Right forelimb (tissue), 1 donor: Measurements from ENCODE around the gene GIMAP6.
"Not testable (repeated sequence)": the region's sequence is repeated elsewhere in the genome, so short reads cannot be mapped to it uniquely, and the experiment has no call there.

ENCODE experiments used
- DNase-seq: peaks from one replicate; pipeline ENCODE4 v3.0.0-alpha.2; 2018

Gene GIMAP6

DNA sequence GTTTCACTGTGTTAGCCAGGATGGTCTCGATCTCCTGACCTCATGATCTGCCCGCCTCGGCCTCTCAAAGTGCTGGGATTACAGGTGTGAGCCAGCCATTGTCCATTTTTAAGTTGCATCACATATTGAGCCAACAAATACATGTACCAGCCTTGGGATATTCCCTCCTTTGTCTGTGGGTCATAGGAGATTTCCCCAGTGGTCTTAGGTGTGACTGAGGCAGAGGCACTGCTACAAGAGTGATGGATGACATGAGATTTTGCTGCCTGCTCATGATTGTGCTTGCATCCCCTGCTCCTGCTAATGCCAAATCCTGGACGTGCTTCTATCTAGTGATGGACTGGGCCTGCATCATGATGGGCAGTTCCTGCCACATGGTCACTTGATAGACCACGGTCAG lies 10.7 kb upstream of the GIMAP6 start:
- DNase-seq, result no peak

DNA sequence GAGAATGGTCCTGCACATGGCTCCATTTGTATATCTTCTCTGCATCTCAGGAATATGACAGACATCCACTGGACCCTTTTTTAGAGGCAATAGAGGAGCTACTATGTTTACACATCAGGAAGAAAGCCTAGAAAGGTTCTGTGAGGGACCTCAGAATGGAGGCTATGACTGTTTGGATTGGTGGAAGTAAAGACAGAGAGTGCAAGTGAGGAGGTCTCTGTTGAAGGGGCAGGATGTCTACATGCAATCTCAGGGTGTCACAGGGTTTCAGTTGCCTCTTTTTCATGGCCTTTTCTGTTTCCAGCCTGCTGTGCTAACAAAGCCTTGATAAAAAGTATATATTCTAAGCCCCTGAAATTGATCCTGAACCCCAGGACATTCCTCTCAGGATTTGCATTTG lies 9.7 kb upstream of the GIMAP6 start:
- no peak for DNase-seq

DNA sequence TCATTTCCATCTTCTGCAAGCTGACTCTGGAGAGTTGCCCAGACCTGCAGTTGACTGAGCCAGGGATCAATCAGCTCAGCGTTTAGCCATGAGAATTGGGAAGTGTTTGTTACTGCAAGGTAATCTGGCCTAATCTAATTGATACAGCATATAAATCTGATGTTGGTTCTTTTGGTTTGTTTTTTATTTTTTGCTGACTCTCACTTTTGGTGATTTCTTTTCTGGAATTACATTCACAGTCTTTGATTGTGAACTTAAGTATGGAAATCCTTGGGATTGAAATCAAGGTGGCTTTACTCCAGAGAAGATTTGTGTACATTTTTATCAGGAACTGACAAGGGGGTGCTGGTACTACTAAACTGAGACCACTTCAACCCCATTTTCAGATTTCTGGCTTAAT lies 1.7 kb upstream of the GIMAP6 start:
- DNase-seq, result no peak

DNA sequence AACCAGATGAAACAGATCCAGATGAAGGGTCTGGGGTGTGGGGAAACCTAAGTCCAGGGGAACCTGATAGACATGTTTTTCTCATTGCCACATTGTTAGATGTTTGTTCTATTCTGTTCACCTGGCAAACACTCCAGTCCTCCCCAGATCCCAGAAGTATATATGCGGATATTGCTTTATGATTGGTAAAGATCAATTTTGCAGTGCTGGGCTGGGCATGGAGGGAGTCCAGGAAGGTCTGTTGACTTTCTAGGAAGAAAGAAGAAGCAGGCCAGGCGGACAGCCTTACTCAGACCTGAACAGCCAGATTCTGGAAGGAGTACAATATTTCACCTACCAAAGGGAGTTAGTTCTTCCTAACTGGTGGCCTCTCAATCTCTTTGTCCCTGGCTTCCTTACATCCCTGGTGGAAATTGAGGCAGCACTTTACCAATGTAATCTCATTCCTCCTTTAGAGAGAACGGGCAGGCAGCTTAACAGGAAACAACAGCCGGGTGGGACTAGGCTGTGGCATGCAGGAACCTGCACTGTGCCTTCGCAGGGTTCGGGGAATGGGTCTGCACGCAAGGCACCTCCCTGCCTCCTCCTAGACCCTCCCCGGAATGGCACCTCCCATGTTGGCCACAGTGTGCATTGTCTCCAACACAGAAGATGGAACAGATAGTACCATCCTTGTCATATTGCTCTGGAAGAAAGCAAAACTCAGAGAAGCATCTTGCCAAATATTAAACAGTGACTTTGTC lies 930 bp downstream of the GIMAP6 start:
- DNase-seq, result no peak

DNA sequence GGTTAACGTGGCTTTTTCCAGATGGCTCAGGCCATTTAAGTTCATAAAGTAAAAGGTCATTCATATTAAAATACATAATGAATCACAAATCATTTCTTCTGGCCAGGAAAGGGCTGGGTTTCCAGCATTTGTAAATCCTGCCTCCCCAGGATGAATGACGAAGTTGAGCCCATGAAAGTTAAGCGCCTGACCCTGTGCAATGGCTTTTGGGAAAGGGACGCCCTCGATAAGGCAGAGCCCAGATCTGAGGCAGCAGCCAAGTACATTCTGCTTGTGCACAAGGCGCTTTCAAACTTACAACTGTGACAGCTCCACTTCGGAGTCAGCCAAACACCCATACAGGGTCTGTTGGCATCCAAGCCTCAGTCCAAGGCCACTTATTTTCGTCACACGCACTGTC lies 2.8 kb downstream of the GIMAP6 start:
- no peak for DNase-seq

DNA sequence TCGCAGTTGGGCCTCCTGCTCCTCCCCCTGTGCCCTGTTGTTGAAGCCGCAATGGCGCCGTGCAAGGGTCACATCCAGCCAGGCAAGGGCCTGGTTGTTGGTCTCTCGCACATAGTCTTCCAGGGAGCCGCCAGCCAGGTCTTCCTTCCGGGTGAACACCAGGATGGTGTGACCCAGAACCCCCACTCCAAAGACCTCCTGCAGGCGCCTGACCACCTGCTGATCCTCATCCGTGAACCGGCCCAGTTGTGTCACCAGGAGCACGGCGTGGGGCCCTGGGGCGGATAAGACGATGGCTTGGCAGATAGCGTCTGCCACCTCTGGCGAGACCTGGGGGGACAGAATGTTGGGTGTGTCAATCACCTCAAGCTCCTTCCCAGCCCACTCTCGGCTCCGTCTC lies 4.2 kb downstream of the GIMAP6 start:
- no peak for DNase-seq

DNA sequence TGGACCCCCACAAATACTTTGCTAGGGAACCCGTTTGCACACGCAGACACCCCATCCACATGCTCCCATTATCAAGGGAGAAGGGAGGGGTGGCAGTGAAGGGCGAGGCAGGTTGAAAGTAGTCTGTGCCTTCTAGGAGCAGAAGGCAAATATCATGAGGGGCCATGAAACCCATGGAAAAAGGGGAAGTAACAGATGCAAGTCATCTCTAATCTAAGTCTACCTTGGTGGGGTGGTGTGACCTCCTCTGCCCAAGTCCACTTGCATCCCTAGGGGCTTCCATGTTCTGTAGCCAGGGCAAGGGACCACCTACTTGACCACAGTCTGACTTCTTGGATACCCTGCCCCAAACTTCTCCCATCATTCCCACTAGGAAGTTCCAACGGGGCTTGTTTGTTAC lies 5.5 kb downstream of the GIMAP6 start:
- DNase-seq, result no peak

DNA sequence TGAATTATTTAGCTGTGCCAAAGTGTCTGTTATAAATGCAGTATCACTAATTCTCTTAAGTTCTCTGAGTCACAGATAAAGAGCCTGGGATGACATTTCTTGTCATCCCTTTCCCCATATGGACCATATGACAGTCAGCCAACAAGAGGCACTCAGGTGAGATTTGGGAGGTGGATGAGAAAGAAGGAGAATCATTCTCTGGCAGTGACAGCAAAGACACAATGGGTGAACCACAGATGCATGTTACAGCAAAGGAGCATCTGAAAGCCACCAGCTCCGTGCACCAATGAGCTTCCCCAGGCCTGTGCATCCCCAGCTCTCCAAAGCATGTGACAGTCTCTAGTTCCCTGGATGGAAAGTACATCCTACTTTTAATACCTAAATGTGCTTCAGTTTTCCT lies 10.8 kb downstream of the GIMAP6 start:
- no peak for DNase-seq

DNA sequence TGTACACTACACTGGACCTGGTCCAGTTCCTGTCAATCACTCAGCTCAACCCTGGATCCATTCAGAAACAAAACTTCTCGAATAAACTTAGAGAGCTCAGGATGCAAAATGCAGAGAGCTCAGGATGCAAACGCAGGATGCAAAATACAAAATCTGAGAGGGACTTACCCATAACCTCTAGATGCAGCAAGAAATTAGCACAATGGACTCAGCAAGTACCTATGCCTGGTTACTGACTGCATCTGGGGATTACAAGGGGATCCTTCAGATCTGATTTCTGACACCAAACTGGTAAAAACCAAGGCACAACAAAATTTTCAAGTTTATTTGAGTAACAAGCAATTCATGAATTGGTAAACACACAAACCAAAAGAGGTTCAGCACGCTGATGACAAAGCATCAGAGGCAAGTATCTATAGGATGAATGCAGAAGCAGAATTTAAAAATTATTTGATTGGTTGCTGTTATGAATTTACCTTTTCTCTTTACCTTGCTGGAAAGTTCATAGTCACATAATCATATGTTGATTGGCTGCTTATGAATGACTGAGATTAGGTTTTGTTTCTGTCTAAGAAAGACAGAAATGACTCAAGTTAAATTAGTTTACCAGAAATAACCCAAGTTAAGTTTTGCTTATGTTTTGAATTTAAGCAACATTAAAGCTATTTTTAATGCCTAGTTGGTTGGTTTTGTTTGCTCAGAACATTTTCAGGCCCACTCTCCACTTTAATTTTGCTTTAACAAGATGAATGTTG lies 11.4 kb downstream of the GIMAP6 start:
- no peak for DNase-seq

DNA sequence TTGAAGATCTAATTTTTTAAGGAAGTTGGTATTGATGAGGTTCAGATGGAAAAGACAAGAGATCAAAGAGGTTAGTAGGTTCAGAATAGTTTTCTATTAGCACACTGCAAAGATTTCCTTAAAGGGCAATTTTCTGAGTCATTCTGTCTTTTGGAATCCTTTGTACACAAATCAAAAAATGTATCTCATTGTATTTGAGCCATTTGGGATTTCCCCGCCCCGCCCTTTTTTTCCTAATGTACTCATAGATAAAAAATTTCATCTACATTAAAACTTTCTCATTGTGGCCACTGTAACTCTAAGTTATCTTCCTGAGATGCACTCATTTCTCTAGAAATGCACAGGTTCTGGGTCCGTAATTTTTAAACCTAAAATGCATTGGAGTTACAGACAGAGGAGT lies 12.1 kb downstream of the GIMAP6 start:
- no peak for DNase-seq

DNA sequence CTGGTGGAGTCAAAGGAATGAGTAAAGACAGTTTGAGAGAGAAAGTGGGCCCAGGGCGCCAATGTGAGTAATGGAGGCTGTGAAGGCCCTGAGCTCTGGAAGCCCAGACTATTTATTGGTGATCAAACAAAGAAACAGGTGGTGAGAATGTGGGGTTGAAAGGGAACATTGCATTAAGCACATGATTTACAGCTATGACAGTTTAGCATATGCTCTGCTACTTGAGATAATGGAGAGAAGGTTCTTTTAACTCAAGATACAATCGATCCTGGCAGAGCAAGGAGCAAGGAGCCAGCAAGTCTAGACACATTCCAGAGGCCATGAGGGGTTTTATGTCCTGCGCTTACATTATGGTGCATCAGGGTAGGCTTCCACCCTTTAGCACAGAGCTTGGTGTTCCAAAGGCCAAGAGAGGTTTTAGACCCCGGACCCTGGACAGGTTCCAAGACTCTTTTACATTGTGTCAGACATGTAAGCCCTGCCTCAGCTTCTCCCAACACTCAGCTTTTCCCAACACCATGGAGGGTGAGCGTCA lies 16.9 kb downstream of the GIMAP6 start:
- not testable (repeated sequence) for DNase-seq

DNA sequence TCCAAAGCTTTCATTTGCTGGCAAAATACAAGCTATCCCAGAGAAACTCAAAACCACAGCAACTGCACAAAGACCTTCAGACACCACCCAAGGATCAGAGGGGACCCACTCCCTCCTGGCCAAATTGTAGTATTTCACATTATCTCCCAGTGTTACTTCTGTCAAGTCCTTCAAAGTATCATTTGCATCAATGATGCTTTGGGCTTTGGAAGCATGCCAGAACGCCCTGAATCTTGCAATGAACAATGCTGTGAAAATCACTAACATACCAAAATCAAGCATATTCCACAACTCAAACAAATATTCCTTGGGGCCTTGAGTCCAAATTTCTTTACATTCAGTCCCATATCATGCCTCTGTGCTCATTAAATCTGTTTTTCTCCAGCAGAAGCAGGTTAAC lies 17.8 kb downstream of the GIMAP6 start:
- not testable (repeated sequence) for DNase-seq

DNA sequence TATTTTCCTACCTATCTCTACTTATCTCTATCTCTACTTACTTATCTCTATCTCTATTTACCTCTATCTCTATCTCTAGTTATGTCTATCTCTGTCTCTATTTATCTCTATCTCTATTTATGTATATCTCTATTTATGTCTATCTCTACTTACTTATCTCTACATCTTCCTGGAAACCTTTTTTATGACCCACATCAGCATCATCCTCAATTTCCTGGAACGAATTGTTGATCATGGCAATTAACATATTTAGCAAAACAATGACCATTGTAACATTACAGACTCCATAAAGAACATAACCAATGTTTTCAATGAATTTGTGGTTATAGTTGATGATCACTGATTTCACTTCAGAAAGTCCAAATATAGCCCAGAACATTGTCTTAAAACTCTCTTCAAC lies 18.3 kb downstream of the GIMAP6 start:
- DNase-seq, result no peak

DNA sequence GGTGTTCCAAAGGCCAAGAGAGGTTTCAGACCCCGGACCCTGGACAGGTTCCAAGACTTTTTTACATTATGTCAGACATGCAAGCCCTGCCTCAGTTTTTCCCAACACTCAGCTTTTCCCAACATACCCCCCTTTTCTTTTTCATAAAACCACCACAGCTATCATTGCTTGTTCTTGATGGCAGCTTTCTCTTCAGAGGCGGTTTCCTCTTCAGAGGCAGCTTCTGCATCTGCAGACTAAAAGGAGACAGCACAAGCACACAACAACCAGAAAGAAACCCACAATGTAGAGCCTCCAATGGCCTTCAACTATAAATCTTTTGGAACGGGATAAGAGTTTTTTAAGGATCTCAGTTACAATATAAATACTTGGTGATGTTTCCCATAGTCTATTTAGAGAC lies 19.3 kb downstream of the GIMAP6 start:
- no peak for DNase-seq

DNA sequence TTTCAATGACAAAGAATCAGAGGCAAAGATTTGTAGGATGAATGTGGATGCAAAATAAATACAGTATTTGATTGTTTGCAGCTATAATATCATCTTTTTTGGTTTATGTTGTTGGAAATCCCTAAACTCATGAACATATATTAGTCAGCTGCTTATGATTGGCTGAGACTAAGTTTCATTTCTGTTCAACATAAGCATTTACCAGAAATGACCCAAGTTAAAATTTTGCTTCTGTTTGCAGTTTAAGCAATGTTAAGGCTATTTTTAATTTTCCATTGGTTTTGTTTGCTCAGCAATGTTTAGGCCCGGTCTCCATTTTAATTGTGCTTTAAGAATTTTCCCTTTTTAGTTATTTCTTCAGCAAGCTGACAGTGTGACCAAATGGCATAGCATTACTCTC lies 22.0 kb downstream of the GIMAP6 start:
- no peak for DNase-seq

DNA sequence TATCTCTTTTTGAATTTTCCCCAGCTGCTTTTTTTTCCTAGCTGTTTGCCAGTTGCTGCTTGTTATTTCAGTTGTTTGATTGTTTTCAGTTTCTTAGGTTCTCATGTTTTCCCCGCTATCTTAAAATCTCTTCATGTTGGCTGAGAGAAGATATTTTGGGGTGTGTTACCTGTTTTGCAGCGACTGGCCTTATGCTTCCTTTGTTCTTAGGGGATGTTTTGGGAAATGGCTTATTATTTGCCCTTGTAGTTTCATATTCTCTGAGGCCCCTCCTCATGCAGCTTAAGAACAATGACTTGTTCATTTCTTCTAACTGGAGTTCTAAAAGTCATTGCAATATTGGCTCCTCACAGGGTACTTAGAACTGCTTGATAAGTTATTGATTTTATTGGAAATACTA lies 28.6 kb downstream of the GIMAP6 start:
- not testable (repeated sequence) for DNase-seq

DNA sequence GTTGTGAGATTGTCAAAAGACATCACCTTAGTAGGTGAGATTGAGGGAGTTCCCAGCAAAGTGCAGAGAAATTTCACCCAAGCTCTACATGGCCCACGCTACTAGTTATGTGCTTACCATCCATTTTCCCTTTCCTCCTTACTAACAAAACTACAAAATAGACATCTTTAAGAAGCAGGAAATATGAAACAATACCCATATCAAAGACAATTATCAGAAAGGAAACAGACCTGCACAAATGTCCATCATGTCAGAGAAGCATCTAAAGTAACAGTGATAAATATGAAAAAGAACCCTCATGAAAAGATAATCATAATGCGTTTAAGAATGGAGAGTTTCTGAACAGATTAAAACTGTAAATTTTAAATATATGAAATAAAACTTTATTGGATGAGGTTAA lies 36.8 kb downstream of the GIMAP6 start:
- no peak for DNase-seq

DNA sequence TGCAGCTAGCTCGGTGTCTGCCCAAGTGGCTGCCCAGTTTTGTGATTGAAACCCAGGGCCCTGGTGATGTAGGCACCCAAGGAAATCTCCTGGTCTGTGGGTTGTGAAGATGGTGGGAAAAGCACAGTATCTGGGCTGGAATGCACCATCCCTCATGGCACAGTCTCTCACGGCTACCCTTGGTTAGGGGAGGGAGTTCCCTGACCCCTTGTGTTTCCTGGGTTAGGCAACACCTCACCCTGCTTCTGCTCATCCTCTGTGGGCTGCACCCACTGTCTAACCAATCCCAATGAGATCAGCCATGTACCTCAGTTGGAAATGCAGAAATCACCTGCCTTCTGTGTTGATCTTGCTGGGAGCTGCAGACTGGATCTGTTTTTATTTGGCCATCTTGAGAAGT lies 37.4 kb downstream of the GIMAP6 start:
- no peak for DNase-seq

DNA sequence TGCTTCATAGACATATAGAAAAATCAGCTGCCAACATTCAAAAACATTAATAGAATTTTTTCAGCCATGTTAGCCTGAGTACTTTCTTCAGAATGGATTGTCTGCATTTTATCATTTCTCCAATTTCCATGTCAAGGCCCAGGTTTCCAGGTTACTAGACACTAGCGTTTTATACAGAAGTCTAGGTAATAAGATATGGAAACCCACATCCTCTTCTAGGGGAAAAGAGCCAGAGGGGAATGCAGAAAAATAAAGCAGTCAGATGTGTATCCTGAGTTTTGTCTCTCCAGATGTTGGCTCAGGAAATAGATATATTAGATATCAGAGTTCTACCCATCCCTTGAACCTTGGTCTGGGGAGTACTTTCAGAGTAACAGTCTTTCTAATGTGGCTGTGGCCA lies 44.6 kb downstream of the GIMAP6 start:
- DNase-seq, result no peak

DNA sequence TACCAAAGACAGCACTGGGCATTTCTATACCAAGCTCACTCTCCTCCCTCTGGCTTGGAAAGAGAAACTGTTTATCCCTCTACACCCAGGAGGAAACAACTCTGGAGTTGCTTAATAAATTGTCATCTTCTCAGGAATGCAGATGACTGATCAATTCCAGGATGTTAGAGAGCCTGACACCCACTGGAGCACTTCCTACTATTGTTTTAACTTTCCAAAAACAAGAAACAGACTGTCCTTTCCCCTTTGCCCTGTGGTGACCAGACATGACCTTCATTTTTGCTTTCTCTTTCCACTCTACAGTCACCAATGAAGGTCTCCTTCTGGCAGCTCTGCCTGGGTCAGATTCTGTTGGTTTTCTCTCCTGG lies 45.4 kb downstream of the GIMAP6 start:
- no peak for DNase-seq

DNA sequence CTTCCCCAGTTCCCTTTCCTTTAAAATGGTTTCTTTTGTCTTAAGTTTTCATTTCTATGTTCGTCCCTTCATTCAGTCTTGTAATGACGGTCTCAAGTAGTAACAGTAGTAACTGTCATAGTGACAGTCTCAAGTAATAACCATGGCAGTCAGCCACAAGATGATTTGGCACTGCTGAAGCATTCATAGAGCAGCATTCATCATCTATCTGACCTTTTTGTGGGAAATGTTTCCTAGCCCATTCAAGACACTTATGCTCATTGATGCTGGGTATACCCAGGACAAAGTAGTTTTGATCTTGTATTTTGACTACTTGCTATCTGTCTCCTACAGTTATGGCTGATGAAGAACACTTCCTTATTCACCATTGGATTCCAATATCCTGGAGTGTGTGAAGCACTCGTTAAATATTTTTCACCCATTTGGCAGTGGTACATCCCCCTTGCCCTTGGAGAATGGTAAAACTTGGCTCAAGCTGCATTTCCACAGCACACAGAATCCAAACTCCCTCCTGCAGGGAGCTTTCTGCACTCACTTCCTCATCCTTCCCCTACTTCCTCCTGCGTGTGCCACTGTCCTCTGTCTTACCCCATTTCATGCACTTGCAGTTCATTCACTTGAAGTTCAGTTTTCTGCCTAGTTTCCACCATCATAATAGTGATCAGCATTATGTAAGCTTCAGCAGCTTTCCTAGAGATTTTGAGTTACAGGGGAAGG lies 46.0 kb downstream of the GIMAP6 start:
- DNase-seq, result no peak

DNA sequence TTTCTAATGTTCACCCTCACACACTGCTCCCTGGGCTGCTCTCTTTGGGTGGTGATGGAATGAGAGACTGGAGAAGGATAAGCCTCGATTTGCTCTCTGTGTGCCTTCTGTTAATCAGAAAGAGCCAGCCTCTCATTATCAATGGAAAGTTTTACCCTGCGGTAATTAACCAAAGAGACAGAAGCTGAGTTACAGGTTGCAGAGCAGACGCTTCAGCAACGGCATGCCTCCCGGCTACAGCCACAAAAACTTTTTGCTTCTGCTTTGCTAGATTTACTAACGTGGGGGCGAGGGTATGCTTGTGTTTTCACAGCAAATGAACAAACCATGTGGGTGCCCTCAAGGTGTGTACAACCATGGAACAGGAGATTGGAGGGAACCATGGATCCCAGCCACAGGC lies 47.0 kb downstream of the GIMAP6 start:
- no peak for DNase-seq

DNA sequence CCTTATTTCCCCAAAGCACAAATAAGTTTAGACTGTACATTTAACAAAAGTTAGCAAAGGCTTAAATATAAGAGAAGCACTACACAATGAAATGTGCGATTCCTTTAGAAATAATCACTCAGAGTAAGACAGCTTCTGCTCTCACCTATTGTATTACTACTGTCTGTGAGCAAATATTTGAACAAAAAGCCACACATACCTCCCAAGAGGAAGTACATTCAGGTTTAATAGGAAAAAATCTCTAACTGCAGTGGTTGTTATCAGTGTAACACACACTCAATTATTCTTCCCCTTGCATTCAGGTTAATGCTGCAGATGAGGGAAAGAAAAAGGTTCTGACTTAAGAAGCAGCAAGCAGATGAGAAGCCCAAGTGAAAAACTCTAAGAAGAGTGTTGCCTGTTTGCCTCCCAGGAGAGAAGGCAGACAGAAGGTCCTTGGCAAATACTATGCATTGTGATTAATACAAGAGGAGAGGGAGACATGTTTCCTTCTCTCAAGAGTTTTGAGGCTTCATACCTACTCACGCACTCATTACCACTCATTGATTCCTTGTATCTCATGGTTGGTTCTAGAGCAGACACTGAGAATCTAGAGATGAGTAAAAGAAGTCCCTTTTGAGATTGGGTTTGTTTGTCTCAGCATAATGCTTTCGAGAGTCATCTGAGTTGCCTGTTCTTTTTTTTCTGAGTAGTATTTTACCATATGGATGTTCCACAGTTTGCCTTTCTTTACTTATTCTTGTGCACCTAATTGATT lies 51.4 kb downstream of the GIMAP6 start:
- no peak for DNase-seq
